Stimulated activated CD8-positive, alpha-beta memory T cell treated with anti-CD3 and anti-CD28 coated beads, Interleukin-15, amount 100 ng/mL, for 48 hours (primary cell): ENCODE data around the gene TPBGL.
A peak's percentile ranks its signal among the peaks of the same experiment; 100 is the strongest.

ENCODE experiments used
- DNase-seq, 2 donors: peaks; one replicate each; pipeline ENCODE4 v3.0.0-alpha.2; 2020; ENCODE audit warnings: low read depth in 2 of 2

Gene TPBGL

GRCh38 chr11:75208446-75208845 lies 32.1 kb upstream of the TPBGL start:
- DNase-seq, result no peak

GRCh38 chr11:75212411-75212810 lies 28.2 kb upstream of the TPBGL start:
- DNase-seq, result no peak

- peak; percentile 37 to 40 for DNase-seq
Measured at GRCh38 chr11:75214411-75214821, 26.2 kb upstream of the TPBGL start.

GRCh38 chr11:75214843-75215242 lies 25.7 kb upstream of the TPBGL start:
- no peak for DNase-seq

- DNase-seq, result no peak
Measured at GRCh38 chr11:75219869-75220268, 20.7 kb upstream of the TPBGL start.

- DNase-seq, result no peak
Measured at GRCh38 chr11:75223954-75224643, 16.5 kb upstream of the TPBGL start.

GRCh38 chr11:75225794-75226193 lies 14.8 kb upstream of the TPBGL start:
- no peak for DNase-seq

GRCh38 chr11:75229466-75229865 lies 11.1 kb upstream of the TPBGL start:
- no peak for DNase-seq

GRCh38 chr11:75230621-75231020 lies 10.0 kb upstream of the TPBGL start:
- no peak for DNase-seq

- no peak for DNase-seq
Measured at GRCh38 chr11:75233754-75234172, 6.8 kb upstream of the TPBGL start.

- no peak for DNase-seq
Measured at GRCh38 chr11:75236062-75236461, 4.5 kb upstream of the TPBGL start.

- DNase-seq, result no peak
Measured at GRCh38 chr11:75237050-75237449, 3.5 kb upstream of the TPBGL start.

GRCh38 chr11:75238595-75239440 lies 1.8 kb upstream of the TPBGL start:
- DNase-seq, result no peak

- no peak for DNase-seq
Measured at GRCh38 chr11:75239531-75240290, 863 bp upstream of the TPBGL start.

- peak; percentile 81 to 84 for DNase-seq
Measured at GRCh38 chr11:75241036-75241905, 697 bp downstream of the TPBGL start.

- DNase-seq, result no peak
Measured at GRCh38 chr11:75241906-75242644, 1.5 kb downstream of the TPBGL start.

GRCh38 chr11:75242722-75243600 lies 2.4 kb downstream of the TPBGL start:
- no peak for DNase-seq

GRCh38 chr11:75244052-75244814 lies 3.7 kb downstream of the TPBGL start:
- DNase-seq, result no peak
